Astrocyte of the cerebellum (primary cell): ENCODE results near the gene ZNF296.

Experiments
- DNase-seq: peaks from one replicate; pipeline ENCODE4 v3.0.0-alpha.2; 2011; ENCODE audit warnings: low read depth
- H3K4me3 ChIP-seq: 2 replicates; pipeline ENCODE4 v1.5.1; 2011; ENCODE audit warnings: mild to moderate bottlenecking, low read depth, low read length, moderate library complexity
- CTCF ChIP-seq: IDR thresholded peaks from 2 replicates; pipeline ENCODE4 v1.5.1; 2012; ENCODE audit warnings: low read length, low read depth, moderate library complexity, mild to moderate bottlenecking; ENCODE audit errors: missing control alignments
- in situ Hi-C: cut with HindIII; loops from 2 replicates; pipeline ENCODE4 v1.10.0; 2017; ENCODE audit warnings: low sequenced_read_pairs

ZNF296 gene

GRCh38 chr19:45095496-45096413 is 19.5 kb upstream of the ZNF296 start:
- no peak for DNase-seq
- in situ Hi-C loops = no loop called here

GRCh38 chr19:45094707-45095106 is 18.4 kb upstream of the ZNF296 start:
- in situ Hi-C loops = no loop called here
- H3K4me3 ChIP-seq = peak overlapping the region; percentile 99
- no peak for TF ChIP-seq CTCF
- no peak for DNase-seq

More at GRCh38 chr19:45095496-45096413, 19.5 kb upstream of the ZNF296 start:
- H3K4me3 ChIP-seq = no peak overlapping the region
- TF ChIP-seq CTCF = no peak

GRCh38 chr19:45094137-45094536 is 17.9 kb upstream of the ZNF296 start:
- H3K4me3 ChIP-seq = peak overlapping the region; percentile 99
- no peak for TF ChIP-seq CTCF
- no peak for DNase-seq
- in situ Hi-C loops = no loop called here

- peak; percentile 20 for TF ChIP-seq CTCF
- DNase-seq = peak; percentile 96
Measured at GRCh38 chr19:45092747-45093678, 16.7 kb upstream of the ZNF296 start, which contains the start of gene PPP1R37. Gene PPP1R37 (plus strand): TSS chr19:45093179. CDS start chr19:45093326, 147 bp downstream.

GRCh38 chr19:45091031-45091923 is 15.0 kb upstream of the ZNF296 start:
- in situ Hi-C loops = no loop called here

More at GRCh38 chr19:45092747-45093678, 16.7 kb upstream of the ZNF296 start, which contains the start of gene PPP1R37:
- in situ Hi-C loops = no loop called here
- H3K4me3 ChIP-seq = peak within 1 kb of the TSS; percentile 99

More at GRCh38 chr19:45091031-45091923, 15.0 kb upstream of the ZNF296 start:
- DNase-seq = peak; percentile 98
- peak overlapping the region; percentile 99 for H3K4me3 ChIP-seq
- no peak for TF ChIP-seq CTCF
